ENCODE results near the gene CDHR2.

CDHR2 gene

GRCh38 chr5:176601901-176602482 is 52.9 kb downstream of the CDHR2 start:
- DNase-seq: no peak
- H3K4me3 ChIP-seq: no peak overlapping the region
- peaks cover 0 to 5% (median 0%) of the 10 kb centered on the region in 4 donors for H3K4me1 ChIP-seq
- peaks cover 0 to 62% of the 10 kb centered on the region in 2 donors for H3K27me3 ChIP-seq
- intact Hi-C loops (cut with DNase I; ENCODE audit: low total_unique reads): no loop called here
- no peaks in the 10 kb centered on the region for H3K36me3 ChIP-seq
- no peak overlapping the region for H3K27ac ChIP-seq
- no peaks in the 10 kb centered on the region for H3K9me3 ChIP-seq
- TF ChIP-seq, protein P1, sequence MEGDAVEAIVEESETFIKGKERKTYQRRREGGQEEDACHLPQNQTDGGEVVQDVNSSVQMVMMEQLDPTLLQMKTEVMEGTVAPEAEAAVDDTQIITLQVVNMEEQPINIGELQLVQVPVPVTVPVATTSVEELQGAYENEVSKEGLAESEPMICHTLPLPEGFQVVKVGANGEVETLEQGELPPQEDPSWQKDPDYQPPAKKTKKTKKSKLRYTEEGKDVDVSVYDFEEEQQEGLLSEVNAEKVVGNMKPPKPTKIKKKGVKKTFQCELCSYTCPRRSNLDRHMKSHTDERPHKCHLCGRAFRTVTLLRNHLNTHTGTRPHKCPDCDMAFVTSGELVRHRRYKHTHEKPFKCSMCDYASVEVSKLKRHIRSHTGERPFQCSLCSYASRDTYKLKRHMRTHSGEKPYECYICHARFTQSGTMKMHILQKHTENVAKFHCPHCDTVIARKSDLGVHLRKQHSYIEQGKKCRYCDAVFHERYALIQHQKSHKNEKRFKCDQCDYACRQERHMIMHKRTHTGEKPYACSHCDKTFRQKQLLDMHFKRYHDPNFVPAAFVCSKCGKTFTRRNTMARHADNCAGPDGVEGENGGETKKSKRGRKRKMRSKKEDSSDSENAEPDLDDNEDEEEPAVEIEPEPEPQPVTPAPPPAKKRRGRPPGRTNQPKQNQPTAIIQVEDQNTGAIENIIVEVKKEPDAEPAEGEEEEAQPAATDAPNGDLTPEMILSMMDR (IDR thresholded peaks at IDR 0.05): no peak

DNA sequence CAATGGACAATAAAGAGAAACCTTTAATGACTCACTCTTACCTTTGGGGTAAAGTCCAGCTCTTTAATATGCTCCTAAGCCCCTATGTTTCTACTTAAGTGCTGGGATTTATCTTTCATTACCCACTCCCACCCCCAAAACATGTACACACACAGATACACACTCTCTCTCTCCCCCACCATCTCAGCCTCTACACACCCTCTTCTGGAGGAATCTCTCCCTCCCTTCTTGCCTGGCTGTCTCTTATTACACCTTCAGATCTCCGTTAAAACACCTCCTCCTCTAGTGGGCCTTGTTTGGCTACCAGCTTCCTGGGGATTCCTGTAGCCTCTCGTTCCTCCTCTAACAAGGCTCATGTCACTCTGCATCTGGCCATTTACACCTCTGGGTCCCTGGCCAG is 53.9 kb downstream of the CDHR2 start:
- intact Hi-C loops (cut with DNase I; ENCODE audit: low total_unique reads): no loop called here
- no peaks in the 10 kb centered on the region for H3K36me3 ChIP-seq
- no peaks in the 10 kb centered on the region for H3K4me1 ChIP-seq

GRCh38 chr5:176606032-176606431 is 56.9 kb downstream of the CDHR2 start:
- Histone ChIP-seq H3K4me1 (peaks cover 0 to 14% (median 11%) of the 10 kb centered on the region in 4 donors), H3K27ac (no peak overlapping the region), H3K27me3 (peaks cover 0 to 67% of the 10 kb centered on the region in 2 donors), H3K36me3 (no peaks in the 10 kb centered on the region), H3K4me3 (no peak overlapping the region), H3K9me3 (no peaks in the 10 kb centered on the region)
- no peak for DNase-seq
- TF ChIP-seq, protein P1 (IDR thresholded peaks at IDR 0.05): no peak
- intact Hi-C loops (cut with DNase I; ENCODE audit: low total_unique reads): no loop called here

More for the DNA sequence above, 53.9 kb downstream of the CDHR2 start:
- Histone ChIP-seq H3K27ac (no peak overlapping the region), H3K4me3 (no peak overlapping the region), H3K9me3 (no peaks in the 10 kb centered on the region), H3K27me3 (peaks cover 0 to 58% of the 10 kb centered on the region in 2 donors)
- no peak for DNase-seq
- TF ChIP-seq, protein P1 (IDR thresholded peaks at IDR 0.05): no peak

DNA sequence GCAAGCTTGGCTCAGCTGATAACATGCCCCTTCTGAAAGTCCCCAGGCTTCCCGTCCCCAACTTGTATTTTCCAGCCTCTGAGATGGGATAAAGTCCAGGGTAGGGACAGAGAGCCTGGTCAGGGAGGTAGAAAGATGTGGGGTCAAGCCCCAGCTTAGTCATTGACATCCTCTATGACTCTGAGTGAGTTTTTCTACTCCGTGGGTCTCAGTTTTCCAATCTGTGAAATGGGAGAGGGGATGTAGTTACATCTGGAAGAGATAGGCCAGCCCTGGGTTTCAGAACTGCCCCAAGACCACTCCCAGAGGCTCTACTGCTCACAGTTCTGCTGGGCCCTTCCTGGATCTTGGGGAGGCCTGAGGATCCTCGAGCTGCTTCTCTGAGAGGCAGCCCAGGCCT is 57.7 kb downstream of the CDHR2 start:
- Histone ChIP-seq H3K4me1 (peaks cover 0 to 14% (median 11%) of the 10 kb centered on the region in 4 donors), H3K9me3 (no peaks in the 10 kb centered on the region), H3K4me3 (no peak overlapping the region), H3K27ac (no peak overlapping the region), H3K27me3 (peaks cover 0 to 73% of the 10 kb centered on the region in 2 donors), H3K36me3 (no peaks in the 10 kb centered on the region)
- intact Hi-C loops (cut with DNase I; ENCODE audit: low total_unique reads): no loop called here
- no peak for DNase-seq
- TF ChIP-seq, protein P1 (IDR thresholded peaks at IDR 0.05): no peak

DNA sequence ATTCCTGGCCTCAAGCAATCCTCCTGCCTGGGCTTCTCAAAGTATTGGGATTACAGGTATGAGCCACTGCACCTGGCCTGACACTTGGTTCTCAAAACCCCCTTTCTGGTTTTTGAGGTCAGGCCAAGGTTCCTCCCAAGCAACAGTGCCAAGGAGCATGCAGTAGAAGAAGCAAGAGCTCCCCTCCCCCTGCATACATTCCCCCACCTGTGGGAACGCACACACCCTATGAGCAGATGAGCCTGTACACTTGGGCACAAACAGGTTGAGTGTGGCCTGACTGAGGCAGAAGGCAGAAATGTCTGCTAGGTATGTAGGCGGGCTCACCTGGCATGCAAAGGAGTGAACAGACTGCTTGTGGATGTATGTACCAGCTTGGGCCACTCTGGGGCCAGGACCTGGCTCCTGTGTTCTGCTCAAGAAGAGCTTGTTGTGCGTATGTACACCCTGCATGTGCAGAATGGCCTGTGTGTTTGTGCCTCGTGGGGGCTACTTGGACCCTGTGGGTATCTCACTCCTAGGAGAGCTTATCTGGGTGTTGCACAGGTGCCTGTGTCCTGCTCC is 59.1 kb downstream of the CDHR2 start:
- DNase-seq: no peak
- H3K4me1 ChIP-seq: peaks cover 0 to 14% (median 11%) of the 10 kb centered on the region in 4 donors
- TF ChIP-seq, protein P1 (IDR thresholded peaks at IDR 0.05): no peak
- H3K27ac ChIP-seq: no peak overlapping the region
- H3K4me3 ChIP-seq: no peak overlapping the region
- no peaks in the 10 kb centered on the region for H3K36me3 ChIP-seq
- intact Hi-C loops (cut with DNase I; ENCODE audit: low total_unique reads): no loop called here
- no peaks in the 10 kb centered on the region for H3K9me3 ChIP-seq
- peaks cover 0 to 80% of the 10 kb centered on the region in 2 donors for H3K27me3 ChIP-seq
